ENCODE results near the gene ZBTB46.

Gene ZBTB46

GRCh38 chr20:63794614-63795013 lies 36.5 kb downstream of the ZBTB46 start:
- no peak overlapping the region for H3K4me3 ChIP-seq (ENCODE audit: low read depth in 1 of 2, low read length in 1 of 2)
- H3K9me3 ChIP-seq = no peaks in the 10 kb centered on the region
- H3K27me3 ChIP-seq = peaks cover 22% of the 10 kb centered on the region
- H3K36me3 ChIP-seq = no peaks in the 10 kb centered on the region
- no peak for TF ChIP-seq CTCF (IDR thresholded peaks at IDR 0.05)
- H3K4me1 ChIP-seq (ENCODE audit: control insufficient read depth in 1 of 2, insufficient read depth in 1 of 2, low read depth in 1 of 2, low read length in 1 of 2) = no peaks in the 10 kb centered on the region
- no peak overlapping the region for H3K27ac ChIP-seq

GRCh38 chr20:63792866-63793265 lies 38.2 kb downstream of the ZBTB46 start:
- Histone ChIP-seq H3K27ac (no peak overlapping the region), H3K36me3 (no peaks in the 10 kb centered on the region), H3K4me3 (ENCODE audit: low read depth in 1 of 2, low read length in 1 of 2) (no peak overlapping the region), H3K4me1 (ENCODE audit: control insufficient read depth in 1 of 2, insufficient read depth in 1 of 2, low read depth in 1 of 2, low read length in 1 of 2) (no peaks in the 10 kb centered on the region), H3K27me3 (peaks cover 22% of the 10 kb centered on the region), H3K9me3 (no peaks in the 10 kb centered on the region)
- TF ChIP-seq CTCF (IDR thresholded peaks at IDR 0.05) = no peak

- H3K27me3 ChIP-seq = peaks cover 22% of the 10 kb centered on the region
- H3K4me1 ChIP-seq (ENCODE audit: control insufficient read depth in 1 of 2, insufficient read depth in 1 of 2, low read depth in 1 of 2, low read length in 1 of 2) = no peaks in the 10 kb centered on the region
- no peaks in the 10 kb centered on the region for H3K36me3 ChIP-seq
- H3K9me3 ChIP-seq = no peaks in the 10 kb centered on the region
- no peak for TF ChIP-seq CTCF (IDR thresholded peaks at IDR 0.05)
- H3K4me3 ChIP-seq (ENCODE audit: low read depth in 1 of 2, low read length in 1 of 2) = no peak overlapping the region
- no peak overlapping the region for H3K27ac ChIP-seq
Observed at GRCh38 chr20:63791497-63792156, 39.4 kb downstream of the ZBTB46 start.

GRCh38 chr20:63790572-63791168 lies 40.4 kb downstream of the ZBTB46 start:
- Histone ChIP-seq H3K4me1 (ENCODE audit: control insufficient read depth in 1 of 2, insufficient read depth in 1 of 2, low read depth in 1 of 2, low read length in 1 of 2) (peaks cover 0 to 3% of the 10 kb centered on the region in 2 experiments), H3K36me3 (no peaks in the 10 kb centered on the region), H3K27ac (no peak overlapping the region), H3K27me3 (peaks cover 17% of the 10 kb centered on the region), H3K9me3 (no peaks in the 10 kb centered on the region), H3K4me3 (ENCODE audit: low read depth in 1 of 2, low read length in 1 of 2) (no peak overlapping the region)
- no peak for TF ChIP-seq CTCF (IDR thresholded peaks at IDR 0.05)

- no peaks in the 10 kb centered on the region for H3K9me3 ChIP-seq
- H3K36me3 ChIP-seq = no peaks in the 10 kb centered on the region
- peaks cover 0 to 3% of the 10 kb centered on the region in 2 experiments for H3K4me1 ChIP-seq (ENCODE audit: control insufficient read depth in 1 of 2, insufficient read depth in 1 of 2, low read depth in 1 of 2, low read length in 1 of 2)
- TF ChIP-seq CTCF (IDR thresholded peaks at IDR 0.05) = no peak
- no peak overlapping the region for H3K27ac ChIP-seq
- no peak overlapping the region for H3K4me3 ChIP-seq (ENCODE audit: low read depth in 1 of 2, low read length in 1 of 2)
- H3K27me3 ChIP-seq = peaks cover 11% of the 10 kb centered on the region
Observed at GRCh38 chr20:63789836-63790571, 41.1 kb downstream of the ZBTB46 start.

All from neutrophil (primary cell).